Activated CD4-positive, alpha-beta T cell treated with anti-CD3 and anti-CD28 coated beads, Interleukin-2, amount 50 U/mL, for 16 hours (primary cell): ENCODE results near the gene GNE.
A peak's percentile ranks its signal among the peaks of the same experiment; 100 is the strongest.
"Not testable (repeated sequence)": the region's sequence is repeated elsewhere in the genome, so short reads cannot be mapped to it uniquely, and the experiment has no call there.

ENCODE experiments used
- DNase-seq: peaks from one replicate; pipeline ENCODE4 v3.0.0-alpha.2; 2020

The GNE gene

GRCh38 chr9:36258208-36258995 is at the start of gene GNE:
GNE (minus strand) TSS chr9:36258448; CDS start chr9:36249355, 9,093 bp downstream.
- DNase-seq = peak; percentile 98

DNA sequence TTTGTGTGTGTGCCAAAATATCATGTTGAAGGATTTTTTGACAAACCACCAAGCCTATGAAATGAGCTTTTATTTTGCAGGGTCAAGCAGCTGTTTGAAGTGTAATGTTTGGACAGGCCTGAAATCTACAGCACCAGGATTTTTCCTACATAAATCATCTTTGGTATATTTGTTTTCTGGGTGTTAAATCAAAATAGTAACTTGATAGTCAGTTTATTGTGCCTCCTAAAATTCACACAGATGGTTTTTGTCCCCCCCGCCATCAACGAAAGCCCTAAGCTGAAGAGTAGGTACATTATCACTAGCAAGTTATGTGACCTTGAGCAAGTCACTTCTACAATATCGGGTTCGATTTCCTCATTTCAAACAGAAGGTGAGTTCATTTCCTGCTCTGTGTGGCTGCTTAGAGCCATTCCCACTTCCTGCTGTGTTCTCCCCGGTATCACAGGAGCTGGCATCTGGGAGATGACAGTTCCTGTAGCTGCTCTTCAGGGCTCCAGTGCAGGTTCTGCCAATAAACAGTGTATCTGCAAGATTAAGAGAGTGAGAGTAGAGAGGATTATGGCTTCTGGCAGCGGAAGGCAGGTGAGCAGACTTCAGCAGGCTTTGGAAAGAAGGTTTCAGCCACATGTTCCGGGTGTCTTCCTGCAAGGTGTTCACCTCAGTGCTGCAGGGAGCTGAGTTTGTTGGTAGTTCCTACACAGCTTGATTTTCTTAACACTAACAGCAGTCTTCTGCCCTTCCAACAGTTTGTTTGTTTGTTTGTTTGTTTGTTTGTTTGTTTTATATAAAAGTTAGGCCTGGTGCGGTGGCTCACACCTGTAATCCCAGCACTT is 48.4 kb upstream of the GNE start:
- peak; percentile 33 for DNase-seq

GRCh38 chr9:36304366-36304765 is 46.1 kb upstream of the GNE start:
- DNase-seq = not testable (repeated sequence)

- no peak for DNase-seq
Measured at GRCh38 chr9:36301227-36301626, 43.0 kb upstream of the GNE start.

DNA sequence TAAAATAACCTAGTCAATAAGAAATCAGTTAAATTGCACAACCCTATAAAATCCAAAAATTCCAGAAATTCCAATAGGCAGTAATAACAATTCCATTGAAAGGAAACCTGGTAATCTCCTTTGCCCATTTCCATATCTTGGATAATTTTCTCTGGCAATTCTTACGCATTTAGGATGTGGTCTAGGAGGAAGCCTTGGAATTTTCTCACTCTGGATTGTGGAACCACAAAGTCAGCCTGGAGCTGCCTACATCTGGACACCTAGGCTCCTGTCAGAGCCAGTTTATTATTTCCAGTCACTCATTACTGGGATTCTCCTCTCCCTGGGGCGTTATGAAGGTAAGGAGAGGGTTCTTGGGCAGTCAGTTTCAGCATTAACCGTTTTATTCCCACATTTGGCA is 40.3 kb upstream of the GNE start:
- DNase-seq = no peak

GRCh38 chr9:36297798-36298197 is 39.5 kb upstream of the GNE start:
- DNase-seq = no peak

DNA sequence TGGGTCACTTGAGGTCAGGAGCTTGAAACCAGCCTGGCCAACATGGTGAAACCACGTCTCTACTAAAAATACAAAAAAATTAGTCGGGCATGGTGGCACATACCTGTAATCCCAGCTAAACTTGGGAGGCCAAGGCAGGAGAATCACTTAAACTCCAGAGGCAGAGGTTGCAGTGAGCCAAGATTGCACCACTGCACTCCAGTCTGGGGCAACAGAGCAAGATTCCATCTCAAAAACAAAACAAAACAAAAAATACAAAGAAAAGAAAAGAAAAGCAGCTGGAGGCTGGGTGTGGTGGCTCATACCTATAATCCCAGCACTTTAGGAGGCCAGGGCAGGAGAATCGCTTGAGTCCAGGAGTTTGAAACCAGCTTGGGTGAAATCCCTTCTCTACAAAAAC is 36.7 kb upstream of the GNE start:
- not testable (repeated sequence) for DNase-seq

DNA sequence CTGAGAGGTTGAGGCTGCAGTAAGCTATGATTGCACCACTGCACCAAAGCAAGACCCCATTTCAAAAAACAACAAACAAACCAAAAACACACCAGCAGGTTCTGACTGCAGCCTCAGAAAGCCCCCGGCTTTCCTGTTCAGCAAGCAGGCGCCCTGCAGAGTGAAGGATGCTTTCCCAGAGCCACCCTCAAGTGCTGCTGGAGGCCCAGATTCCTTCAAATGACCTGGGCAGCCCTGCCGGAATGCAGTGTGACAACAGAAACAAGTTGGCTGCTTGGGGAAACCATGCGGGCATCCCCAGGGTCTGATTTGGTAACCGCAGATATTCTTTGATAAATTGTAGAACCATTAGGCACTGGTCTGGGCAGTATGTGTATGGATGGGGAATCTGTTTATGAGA is 35.7 kb upstream of the GNE start:
- no peak for DNase-seq

DNA sequence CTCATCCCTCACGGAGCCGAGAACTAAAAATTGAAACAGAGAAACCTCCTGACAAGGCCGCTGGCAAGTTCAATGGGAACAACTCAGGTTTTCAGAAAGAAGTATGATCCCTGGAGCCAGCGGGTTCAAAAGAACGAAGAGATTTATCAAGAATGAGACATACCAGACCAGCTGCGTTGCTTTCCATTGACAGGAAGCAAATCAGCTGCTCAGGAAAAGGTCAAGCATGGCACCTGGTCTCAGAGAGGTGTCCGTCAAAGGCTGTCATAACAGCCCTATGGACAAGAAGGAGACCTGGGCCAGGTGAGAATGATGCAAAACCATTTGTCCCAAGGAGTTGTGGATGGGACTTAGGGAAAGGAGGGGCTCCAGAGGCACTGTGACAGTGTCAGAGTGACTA is 34.9 kb upstream of the GNE start:
- DNase-seq = no peak

- DNase-seq = no peak
Measured at GRCh38 chr9:36292641-36293040, 34.4 kb upstream of the GNE start.

GRCh38 chr9:36290996-36291395 is 32.7 kb upstream of the GNE start:
- no peak for DNase-seq

- DNase-seq = no peak
Measured at GRCh38 chr9:36289836-36290435, 31.7 kb upstream of the GNE start.

- DNase-seq = no peak
Measured at GRCh38 chr9:36288070-36288469, 29.8 kb upstream of the GNE start.

DNA sequence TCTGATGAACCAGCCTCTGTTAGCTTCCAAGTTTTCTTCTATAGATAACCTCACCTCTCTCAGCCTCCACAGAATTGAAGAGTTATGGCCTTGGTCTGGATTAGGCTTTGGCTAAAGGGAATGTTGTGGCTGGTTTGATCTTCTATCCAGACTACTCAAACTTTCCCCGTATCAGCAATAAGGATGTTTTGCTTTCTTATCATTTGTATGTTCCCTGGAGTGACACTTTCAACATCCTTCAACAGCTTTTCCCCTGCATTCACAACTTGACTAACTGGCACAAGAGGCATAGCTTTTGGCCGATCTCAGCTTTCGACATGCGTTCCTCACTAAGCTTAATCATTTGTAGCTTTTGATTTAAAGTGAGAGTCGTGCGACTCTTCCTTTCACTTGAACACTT is 28.1 kb upstream of the GNE start:
- no peak for DNase-seq

GRCh38 chr9:36284226-36284625 is 26.0 kb upstream of the GNE start:
- no peak for DNase-seq

- no peak for DNase-seq
Measured at GRCh38 chr9:36282275-36282674, 24.0 kb upstream of the GNE start.

GRCh38 chr9:36280989-36281388 is 22.7 kb upstream of the GNE start:
- DNase-seq = no peak

- no peak for DNase-seq
Measured at GRCh38 chr9:36278243-36278642, 20.0 kb upstream of the GNE start.

DNA sequence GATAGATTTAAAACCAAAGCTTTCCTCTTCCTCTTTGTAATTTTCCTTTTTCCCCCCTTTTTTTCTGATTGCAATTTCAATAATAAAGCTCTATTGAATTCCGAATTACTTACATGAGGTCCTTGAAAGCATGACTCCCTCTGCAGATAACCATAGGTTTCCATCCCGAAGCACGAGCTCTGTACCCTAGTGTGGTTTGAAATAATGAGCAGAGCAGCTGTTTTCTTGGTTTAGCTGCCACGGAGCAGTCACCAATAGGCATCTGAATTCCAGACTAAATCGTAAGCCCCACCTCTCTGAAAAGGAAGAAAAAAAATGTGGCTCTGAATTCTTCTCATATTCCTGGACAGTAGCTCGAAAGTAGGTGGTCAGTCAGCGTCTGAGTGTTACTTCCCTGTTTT is 18.5 kb upstream of the GNE start:
- no peak for DNase-seq

GRCh38 chr9:36276254-36276653 is 18.0 kb upstream of the GNE start:
- no peak for DNase-seq

DNA sequence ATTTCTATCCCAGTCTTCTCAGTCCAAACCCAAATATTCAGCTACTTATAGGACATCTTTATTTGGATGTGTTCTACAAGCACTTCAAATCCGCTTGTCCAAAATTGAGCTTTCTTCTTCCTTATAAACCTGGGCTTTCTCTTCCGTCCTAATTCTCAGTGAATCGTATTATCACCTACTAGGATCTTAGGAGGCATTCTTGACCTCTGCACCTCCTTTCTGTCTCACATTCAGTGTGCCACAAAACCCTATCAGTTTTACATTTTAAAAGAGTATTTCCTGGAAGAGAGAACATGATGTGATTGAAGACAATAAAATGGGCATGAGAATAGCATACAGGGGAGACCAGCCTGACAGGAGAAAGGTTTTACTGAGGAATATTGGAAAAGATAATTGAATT is 16.8 kb upstream of the GNE start:
- DNase-seq = no peak

- DNase-seq = not testable (repeated sequence)
Measured at GRCh38 chr9:36273354-36273753, 15.1 kb upstream of the GNE start.

DNA sequence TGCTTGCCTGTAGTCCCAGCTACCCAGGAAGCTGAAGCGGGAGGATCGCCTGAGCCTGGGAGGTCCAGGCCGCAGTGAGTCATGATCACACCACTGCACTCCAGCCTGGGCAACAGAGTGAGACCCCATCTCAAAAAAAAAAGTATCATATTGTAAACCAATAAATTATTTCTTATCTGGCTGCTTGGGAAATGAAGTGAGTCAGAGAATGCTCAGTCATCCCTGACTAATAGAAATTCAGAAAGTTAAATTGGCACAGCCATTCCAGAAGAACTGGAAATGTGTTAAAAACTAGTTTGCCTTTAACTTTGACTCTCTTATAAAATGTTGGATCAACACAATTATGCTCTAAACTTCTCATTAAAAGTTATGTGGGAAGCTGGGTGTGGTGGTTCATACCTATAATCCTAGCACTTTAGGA is 9.8 kb upstream of the GNE start:
- DNase-seq = no peak

GRCh38 chr9:36264896-36265295 is 6.6 kb upstream of the GNE start:
- DNase-seq = no peak
